Heart right ventricle (tissue), 16 donors: ENCODE measurements around the gene IRF6. TPM values are rescaled to one million over a fixed set of nuclear protein-coding genes. Genes with fewer than 3 reads are reported as not detected.
A peak's percentile ranks its signal among the peaks of the same experiment; 100 is the strongest.

Experiments used
- ATAC-seq, 8 donors: fragments of 200-7000 bp; cut with Tn5 transposase; one replicate each; pipeline ENCODE4 v1.9.1; 2020; ENCODE audit warnings: mild to moderate bottlenecking in 8 of 8, moderate library complexity in 8 of 8, moderate number of reproducible peaks in 1 of 8
- DNase-seq, 2 donors: peaks; one replicate each; pipeline ENCODE4 v3.0.0-alpha.2; 2020
- H3K27ac ChIP-seq, 10 donors: fragments of 200-600 bp; sonication (generic) in 2 of 10; one replicate each; pipeline versions ENCODE4 v1.5.0 to v1.8.0; 2020 to 2022; ENCODE audit warnings: mild to moderate bottlenecking in 3 of 10
- H3K27me3 ChIP-seq, 7 donors: fragments of 200-600 bp; one replicate each; pipeline ENCODE4 v1.8.0; 2021 to 2022; ENCODE audit warnings: mild to moderate bottlenecking in 2 of 7
- H3K36me3 ChIP-seq, 9 donors: fragments of 200-600 bp; sonication (generic) in 1 of 9; one replicate each; pipeline versions ENCODE4 v1.5.0 to v1.8.0; 2020 to 2022; ENCODE audit warnings: mild to moderate bottlenecking in 2 of 9
- H3K4me1 ChIP-seq, 9 donors: fragments of 200-600 bp; sonication (generic) in 1 of 9; one replicate each; pipeline versions ENCODE4 v1.5.0 to v1.8.0; 2020 to 2022; ENCODE audit warnings: mild to moderate bottlenecking in 4 of 9
- H3K4me3 ChIP-seq, 10 donors: fragments of 200-600 bp; sonication (generic) in 2 of 10; one replicate each; pipeline versions ENCODE4 v1.5.0 to v1.8.0; 2020 to 2022; ENCODE audit warnings: mild to moderate bottlenecking in 7 of 10, moderate library complexity in 2 of 10
- H3K9me3 ChIP-seq, 11 donors: fragments of 200-600 bp in 10 of 11; sonication (generic) in 2 of 11; one replicate each; pipeline versions ENCODE4 v1.5.0 to v1.8.0; 2013 to 2022; ENCODE audit warnings: mild to moderate bottlenecking in 2 of 11, control low read depth in 1 of 11, moderate library complexity in 1 of 11
- WGBS, 2 donors: extraction: QIAGEN DNeasy Blood & Tissue Kit; methylation state at CpG; one replicate each; pipeline ENCODE4 v1.1.7; 2013; ENCODE audit warnings: inconsistent platforms in 1 of 2; 5-methylcytosine and 5-hydroxymethylcytosine counted together
- intact Hi-C, 10 donors: fragments of 100-400 bp; cut with DNase I; formaldehyde crosslinking; loops; one replicate each; pipeline versions ENCODE4 v1.11.1 to v1.14.2; 2022
- polyA plus RNA-seq, 2 donors: library from polyadenylated mRNA; stranded (reverse); fragments of 200-250 nt; gene quantifications; one replicate each; pipeline ENCODE4 v1.2.3, GENCODE V29; 2013
- total RNA-seq, 10 donors: library from RNA; stranded (reverse); fragmentation: NEBNext Ultra II Directional in 3 of 10; extraction: Animal tissue kit (Norgen Biotek cat#: 25700) in 3 of 10; gene quantifications; one replicate each; pipeline versions ENCODE4 v1.2.1 to v1.2.4, GENCODE V29; 2021 to 2023
- TF ChIP-seq, protein P1 (sequence below), 9 donors: fragments of 200-600 bp; sonication (generic) in 2 of 9; IDR thresholded peaks; one replicate each; pipeline versions ENCODE4 v1.5.0 to v1.8.0; 2021 to 2022; ENCODE audit warnings: antibody characterized with exemption in 9 of 9, mild to moderate bottlenecking in 5 of 9, moderate library complexity in 1 of 9
- donor health status: Arrhythmogenic right ventricular cardiomyopathy.
- donor health status: ischemic (EF 13 %, LVEDD 7.1; RV severe dilation, severe dysfunction).
- donor health status: healthy with polysubstance abuse.
- donor health status: DM: no; HTN: yes; CAD: no.
- donor health status: DM: no; HTN: no; CAD: no.
- donor health status: ischemic (EF 25% LVEDD 6.9; RV normal size, moderate dysfunction).
- donor health status: ischemic (EF 25% LVEDD 5.7; RV mildly dilated, moderate dysfunction).
- donor health status: healthy.
- donor health status: DM: yes; HTN: yes; CAD: no.
- donor health status: Ischemic cardiomyopathy.
- donor health status: ischemic (EF 35%, LVEDD 5.7; RV mildly dilated, moderate dysfunction).
- donor health status: nonischemic (EF 11% LVEDD 7.7; RV severe dilation, severe dysfunction).
- donor health status: DM: yes; HTN: yes; CAD: no.
- donor health status: PGD.
- donor health status: ischemic (EF 29% LVEDD 5.4; RV normal size, mild dysfunction).
- donor health status: nonischemic (EF 23%, LVEDD 6.1; RV moderate dilation, normal function).

The IRF6 gene
- total and polyA plus RNA-seq, 12 donors: 1.2 to 69.4 (median 41.3) TPM

DNA sequence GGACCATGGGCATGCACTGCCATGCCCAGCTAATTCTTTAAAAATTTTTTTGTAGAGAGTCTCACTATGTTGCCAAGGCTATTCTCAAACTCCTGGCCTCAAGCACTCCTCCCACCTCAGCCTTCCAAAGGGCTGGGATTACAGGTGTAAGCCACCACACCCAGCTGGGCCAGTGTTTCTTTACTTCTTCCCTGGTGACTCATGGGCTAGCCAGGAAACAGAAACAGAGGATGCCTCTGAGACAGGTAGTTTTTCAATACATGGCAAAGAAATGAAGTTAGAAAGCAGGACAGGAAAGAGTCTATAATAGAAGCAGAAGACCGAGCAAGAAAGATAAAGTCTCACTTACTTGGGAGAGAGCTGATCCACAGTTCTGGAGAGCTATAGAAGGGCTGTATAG lies 14.0 kb downstream of the IRF6 start:
- no peak for DNase-seq
- intact Hi-C loops: no loop called here
- Histone ChIP-seq H3K27me3 (peaks cover 0 to 49% (median 0%) of the 10 kb centered on the region in 7 donors), H3K4me3 (no peak overlapping the region), H3K9me3 (no peaks in the 10 kb centered on the region), H3K4me1 (peaks cover 0 to 24% (median 5%) of the 10 kb centered on the region in 9 donors), H3K27ac (no peak overlapping the region), H3K36me3 (peaks cover 0 to 40% (median 0%) of the 10 kb centered on the region in 9 donors)
- 35% methylated on average over 1 of the region's 1 CpG for WGBS, 2 donors
- TF ChIP-seq, protein P1, sequence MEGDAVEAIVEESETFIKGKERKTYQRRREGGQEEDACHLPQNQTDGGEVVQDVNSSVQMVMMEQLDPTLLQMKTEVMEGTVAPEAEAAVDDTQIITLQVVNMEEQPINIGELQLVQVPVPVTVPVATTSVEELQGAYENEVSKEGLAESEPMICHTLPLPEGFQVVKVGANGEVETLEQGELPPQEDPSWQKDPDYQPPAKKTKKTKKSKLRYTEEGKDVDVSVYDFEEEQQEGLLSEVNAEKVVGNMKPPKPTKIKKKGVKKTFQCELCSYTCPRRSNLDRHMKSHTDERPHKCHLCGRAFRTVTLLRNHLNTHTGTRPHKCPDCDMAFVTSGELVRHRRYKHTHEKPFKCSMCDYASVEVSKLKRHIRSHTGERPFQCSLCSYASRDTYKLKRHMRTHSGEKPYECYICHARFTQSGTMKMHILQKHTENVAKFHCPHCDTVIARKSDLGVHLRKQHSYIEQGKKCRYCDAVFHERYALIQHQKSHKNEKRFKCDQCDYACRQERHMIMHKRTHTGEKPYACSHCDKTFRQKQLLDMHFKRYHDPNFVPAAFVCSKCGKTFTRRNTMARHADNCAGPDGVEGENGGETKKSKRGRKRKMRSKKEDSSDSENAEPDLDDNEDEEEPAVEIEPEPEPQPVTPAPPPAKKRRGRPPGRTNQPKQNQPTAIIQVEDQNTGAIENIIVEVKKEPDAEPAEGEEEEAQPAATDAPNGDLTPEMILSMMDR (IDR thresholded peaks at IDR 0.05): no peak
- ATAC-seq: no peak

- no peaks in the 10 kb centered on the region for H3K9me3 ChIP-seq
- no peak for DNase-seq
- H3K36me3 ChIP-seq: peaks cover 0 to 40% (median 0%) of the 10 kb centered on the region in 9 donors
- intact Hi-C loops: no loop called here
- no peak for ATAC-seq
- H3K4me3 ChIP-seq: no peak overlapping the region
- H3K27ac ChIP-seq: peak overlapping the region in 2 of 10 donors; percentile 1 to 32
- TF ChIP-seq, protein P1 (IDR thresholded peaks at IDR 0.05): no peak
- WGBS, 2 donors: 85 to 88% methylated on average over 10 of the region's 10 CpGs
- H3K4me1 ChIP-seq: peaks cover 0 to 32% (median 12%) of the 10 kb centered on the region in 9 donors
- H3K27me3 ChIP-seq: peaks cover 0 to 49% (median 0%) of the 10 kb centered on the region in 7 donors
Measured at GRCh38 chr1:209790286-209791193, 15.4 kb downstream of the IRF6 start.

GRCh38 chr1:209789245-209789644 lies 16.7 kb downstream of the IRF6 start:
- peaks cover 0 to 41% (median 19%) of the 10 kb centered on the region in 9 donors for H3K4me1 ChIP-seq
- no peaks in the 10 kb centered on the region for H3K9me3 ChIP-seq
- no peak overlapping the region for H3K27ac ChIP-seq
- WGBS, 2 donors: 76 to 90% methylated on average over 1 of the region's 1 CpG
- no peak overlapping the region for H3K4me3 ChIP-seq
- intact Hi-C loops: loop anchor here in 3 of 10 donors (5.0 kb wide), 1 partner anchor 38 kb away; the partner anchor contains the start of gene UTP25 (in 3 of the 3)
- TF ChIP-seq, protein P1 (IDR thresholded peaks at IDR 0.05): no peak
- H3K27me3 ChIP-seq: peaks cover 0 to 39% (median 0%) of the 10 kb centered on the region in 7 donors
- no peak for DNase-seq
- no peak for ATAC-seq
- H3K36me3 ChIP-seq: peaks cover 0 to 40% (median 0%) of the 10 kb centered on the region in 9 donors

GRCh38 chr1:209787551-209787950 lies 18.4 kb downstream of the IRF6 start:
- H3K4me3 ChIP-seq: no peak overlapping the region
- peak in 1 of 2 donors; percentile 58 for DNase-seq
- no peaks in the 10 kb centered on the region for H3K9me3 ChIP-seq
- H3K27ac ChIP-seq: peak overlapping the region in 9 of 10 donors; percentile 66 to 91 (median 79)
- WGBS, 2 donors: 32 to 45% methylated on average over 2 of the region's 2 CpGs
- H3K4me1 ChIP-seq: peaks cover 0 to 57% (median 31%) of the 10 kb centered on the region in 9 donors
- H3K27me3 ChIP-seq: peaks cover 0 to 28% (median 0%) of the 10 kb centered on the region in 7 donors
- peaks cover 0 to 35% (median 0%) of the 10 kb centered on the region in 9 donors for H3K36me3 ChIP-seq
- intact Hi-C loops: loop anchor here in 3 of 10 donors (5.0 kb wide), 1 partner anchor 40 kb away; the partner anchor contains the start of gene UTP25 (in 3 of the 3)
- TF ChIP-seq, protein P1 (IDR thresholded peaks at IDR 0.05): no peak
- peak in 6 of 8 donors; percentile 19 to 69 (median 54) for ATAC-seq
